SJCRH30 (cell line): Measurements from ENCODE around the gene CMTR1. TPM values are rescaled to one million over a fixed set of nuclear protein-coding genes. Genes with fewer than 3 reads are reported as not detected.

Source experiments
- DNase-seq, 2 experiments: peaks; one replicate each; pipeline ENCODE4 v3.0.0-alpha.2; 2015 to 2020
- H3K27ac ChIP-seq: fragments of 250-450 bp; sonication (Bioruptor Pico); 2 replicates; pipeline ENCODE4 v1.5.1; 2020; ENCODE audit warnings: mild to moderate bottlenecking, moderate library complexity
- H3K27me3 ChIP-seq: fragments of 250-450 bp; sonication (Bioruptor Pico); 2 replicates; pipeline ENCODE4 v1.5.1; 2020; ENCODE audit warnings: mild to moderate bottlenecking, moderate library complexity
- H3K36me3 ChIP-seq: fragments of 250-450 bp; sonication (Bioruptor Pico); 2 replicates; pipeline ENCODE4 v1.5.1; 2020; ENCODE audit warnings: mild to moderate bottlenecking, moderate library complexity
- H3K4me1 ChIP-seq: fragments of 250-450 bp; sonication (Bioruptor Pico); 2 replicates; pipeline ENCODE4 v1.5.1; 2020; ENCODE audit warnings: mild to moderate bottlenecking, moderate library complexity
- H3K4me3 ChIP-seq: fragments of 250-450 bp; sonication (Bioruptor Pico); 2 replicates; pipeline ENCODE4 v1.5.1; 2020; ENCODE audit warnings: mild to moderate bottlenecking, moderate library complexity
- H3K9me3 ChIP-seq: fragments of 250-450 bp; sonication (Bioruptor Pico); replicated peaks from 2 replicates; pipeline ENCODE4 v1.5.1; 2020; ENCODE audit warnings: mild to moderate bottlenecking, moderate library complexity
- total RNA-seq: library from RNA; depleted of rRNA; stranded (reverse); fragments of >200 nt; shearing (Covaris generic); gene quantifications from 2 replicates; pipeline ENCODE4 v1.2.3, GENCODE V29; 2014

Gene CMTR1
- total RNA-seq, 1 experiment from 2014 or later: 45.2 TPM

DNA sequence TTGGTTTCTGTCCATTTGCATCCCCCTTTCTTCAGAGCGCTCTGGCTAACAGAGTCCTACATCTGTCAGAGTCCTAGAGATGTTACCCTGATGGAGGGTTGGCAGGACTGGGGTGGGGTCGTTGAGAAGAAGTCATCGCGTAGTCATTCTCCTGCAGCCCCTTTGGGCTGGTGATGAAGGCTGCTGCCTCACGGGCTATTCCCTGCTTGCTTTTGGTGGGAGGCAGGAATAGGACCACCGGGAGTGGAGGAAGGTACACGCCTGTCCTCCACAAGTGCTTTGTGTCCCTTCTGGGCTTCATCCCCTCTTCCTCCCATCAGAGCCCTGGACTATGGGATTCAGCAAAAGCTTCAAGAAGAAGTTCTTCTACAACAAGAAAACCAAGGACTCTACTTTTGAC, 45.8 kb downstream of the CMTR1 start:
- Histone ChIP-seq H3K27me3 (no peaks in the 10 kb centered on the region), H3K27ac (no peak overlapping the region), H3K36me3 (peaks cover 16% of the 10 kb centered on the region), H3K4me3 (no peak overlapping the region), H3K4me1 (peaks cover 4% of the 10 kb centered on the region), H3K9me3 (no peaks in the 10 kb centered on the region)
- no peak for DNase-seq

- H3K27me3 ChIP-seq: no peaks in the 10 kb centered on the region
- H3K27ac ChIP-seq: no peak overlapping the region
- H3K36me3 ChIP-seq: peaks cover 12% of the 10 kb centered on the region
- H3K9me3 ChIP-seq: no peaks in the 10 kb centered on the region
- H3K4me1 ChIP-seq: no peaks in the 10 kb centered on the region
- no peak overlapping the region for H3K4me3 ChIP-seq
- no peak for DNase-seq
Measured at GRCh38 chr6:37479266-37479854, 46.3 kb downstream of the CMTR1 start.

DNA sequence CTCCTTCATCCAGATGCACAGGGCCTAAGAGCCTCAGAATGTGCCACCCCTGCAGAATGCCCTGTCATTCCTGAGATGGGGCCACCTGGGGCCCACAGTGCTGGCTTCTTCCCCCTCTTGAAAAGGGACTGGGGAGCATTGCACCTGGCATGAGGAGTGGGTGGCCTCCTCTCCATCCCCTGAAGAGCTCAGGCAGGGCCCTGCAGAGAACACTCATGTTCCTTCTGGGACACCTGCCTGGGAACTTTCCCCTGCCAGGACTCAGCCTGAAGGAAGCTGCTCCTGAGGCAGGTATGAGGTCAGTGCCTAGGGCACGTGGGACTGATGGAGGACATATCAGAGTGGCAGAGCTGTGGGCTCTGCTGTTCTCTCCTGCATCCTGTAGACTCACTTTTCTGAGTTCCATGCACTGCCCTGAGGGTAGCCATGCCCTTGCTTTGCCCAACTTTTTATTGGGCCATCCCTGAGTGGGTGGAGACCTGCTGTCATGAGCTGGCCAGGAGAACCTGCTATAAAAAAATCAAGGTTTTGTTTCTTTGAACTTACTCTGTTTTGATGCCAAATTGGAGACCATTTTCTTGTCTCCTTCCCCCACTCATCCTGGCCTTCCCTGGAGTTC, 47.2 kb downstream of the CMTR1 start:
- Histone ChIP-seq H3K9me3 (no peaks in the 10 kb centered on the region), H3K27me3 (no peaks in the 10 kb centered on the region), H3K36me3 (peaks cover 5% of the 10 kb centered on the region; the same call in 1 of the 2 replicates), H3K4me3 (no peak overlapping the region), H3K27ac (no peak overlapping the region), H3K4me1 (no peaks in the 10 kb centered on the region)
- DNase-seq: no peak

GRCh38 chr6:37480951-37481534, 48.0 kb downstream of the CMTR1 start:
- Histone ChIP-seq H3K9me3 (no peaks in the 10 kb centered on the region), H3K27me3 (no peaks in the 10 kb centered on the region), H3K27ac (no peak overlapping the region), H3K4me1 (no peaks in the 10 kb centered on the region), H3K4me3 (no peak overlapping the region), H3K36me3 (peaks cover 3% of the 10 kb centered on the region; the same call in 1 of the 2 replicates)
- DNase-seq: no peak

DNA sequence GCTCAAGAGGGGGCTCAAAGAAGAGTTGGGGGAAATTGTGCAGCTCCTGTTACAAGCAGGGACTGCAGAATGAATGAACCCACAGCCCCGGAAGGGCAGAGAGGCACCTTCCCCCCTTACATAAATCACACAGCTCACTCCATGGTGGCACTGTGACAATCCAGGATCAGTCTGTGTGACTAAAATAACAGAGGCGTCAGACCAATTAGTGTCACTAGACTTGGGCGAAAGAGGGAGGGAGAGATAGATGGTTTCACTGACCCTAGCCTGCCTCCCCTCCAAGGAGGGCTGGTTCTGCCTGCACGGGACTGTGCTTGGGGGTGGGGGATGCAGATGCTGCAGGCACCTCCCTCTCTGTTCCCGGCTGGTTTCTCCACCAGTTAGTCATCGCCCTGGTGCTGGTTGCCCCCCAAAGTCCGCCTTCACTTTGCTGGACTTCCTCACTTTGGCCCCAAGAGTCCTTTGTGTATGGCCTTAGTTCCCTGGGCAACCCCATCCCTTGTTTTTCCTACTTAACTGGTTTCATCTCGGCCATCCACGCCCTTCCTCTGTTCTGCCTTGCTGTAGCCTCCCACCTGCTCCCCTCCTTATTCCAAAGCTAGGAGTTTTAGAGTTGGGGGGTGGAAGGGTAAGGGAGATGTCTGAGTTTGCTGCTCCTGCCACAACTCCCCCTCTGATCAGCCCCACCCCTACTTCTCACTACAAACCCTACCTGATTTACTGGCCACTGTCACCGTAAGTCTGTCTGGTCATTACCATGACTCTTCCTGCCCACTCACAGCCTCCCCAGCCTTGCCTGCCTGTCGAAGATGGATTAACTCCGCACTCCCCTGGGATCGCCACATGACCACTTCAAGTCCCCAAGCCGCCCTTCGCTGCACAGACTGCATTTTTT, 48.9 kb downstream of the CMTR1 start:
- Histone ChIP-seq H3K4me3 (no peak overlapping the region), H3K27ac (no peak overlapping the region), H3K36me3 (peaks cover 3% of the 10 kb centered on the region; the same call in 1 of the 2 replicates), H3K27me3 (no peaks in the 10 kb centered on the region), H3K9me3 (no peaks in the 10 kb centered on the region), H3K4me1 (no peaks in the 10 kb centered on the region)
- DNase-seq: no peak

GRCh38 chr6:37482606-37483251, 49.7 kb downstream of the CMTR1 start:
- no peak overlapping the region for H3K27ac ChIP-seq
- no peaks in the 10 kb centered on the region for H3K4me1 ChIP-seq
- peaks cover 3% of the 10 kb centered on the region; the same call in 1 of the 2 replicates for H3K36me3 ChIP-seq
- DNase-seq: no peak
- H3K4me3 ChIP-seq: no peak overlapping the region
- no peaks in the 10 kb centered on the region for H3K9me3 ChIP-seq
- no peaks in the 10 kb centered on the region for H3K27me3 ChIP-seq

DNA sequence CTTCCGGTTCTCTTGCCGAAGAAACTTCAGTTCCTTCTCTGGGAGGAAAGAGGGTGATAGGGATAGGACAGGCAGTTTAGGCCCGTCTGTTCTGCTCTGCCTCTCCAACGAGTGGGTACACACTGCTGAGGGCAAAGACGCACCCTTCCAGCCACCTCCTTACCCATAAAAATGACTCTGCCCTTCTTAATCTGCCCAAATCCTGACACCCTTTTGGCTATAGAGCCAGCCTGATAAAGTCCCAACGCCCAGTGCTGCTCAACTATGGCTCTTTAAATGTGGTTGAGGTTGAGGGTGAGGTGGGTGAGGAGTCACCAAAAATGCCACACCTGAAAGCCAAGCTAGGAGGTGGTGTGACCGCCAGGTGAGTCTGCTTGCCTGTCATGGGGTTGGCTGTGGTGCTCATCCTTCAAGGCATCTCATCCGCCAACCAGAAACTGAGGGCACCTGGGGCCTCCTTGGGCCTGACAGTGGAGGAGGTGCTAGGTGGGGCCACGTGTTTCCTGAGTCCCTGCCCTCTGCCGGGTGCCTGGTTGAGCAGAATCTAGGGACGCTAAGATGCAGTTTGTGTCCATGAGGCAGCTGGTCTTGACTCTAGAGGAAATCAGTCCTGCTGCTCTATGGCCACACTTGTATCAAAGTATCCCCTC, 50.4 kb downstream of the CMTR1 start:
- Histone ChIP-seq H3K4me1 (no peaks in the 10 kb centered on the region), H3K4me3 (no peak overlapping the region), H3K27ac (no peak overlapping the region), H3K9me3 (no peaks in the 10 kb centered on the region), H3K27me3 (no peaks in the 10 kb centered on the region), H3K36me3 (peaks cover 3% of the 10 kb centered on the region; the same call in 1 of the 2 replicates)
- DNase-seq: no peak

DNA sequence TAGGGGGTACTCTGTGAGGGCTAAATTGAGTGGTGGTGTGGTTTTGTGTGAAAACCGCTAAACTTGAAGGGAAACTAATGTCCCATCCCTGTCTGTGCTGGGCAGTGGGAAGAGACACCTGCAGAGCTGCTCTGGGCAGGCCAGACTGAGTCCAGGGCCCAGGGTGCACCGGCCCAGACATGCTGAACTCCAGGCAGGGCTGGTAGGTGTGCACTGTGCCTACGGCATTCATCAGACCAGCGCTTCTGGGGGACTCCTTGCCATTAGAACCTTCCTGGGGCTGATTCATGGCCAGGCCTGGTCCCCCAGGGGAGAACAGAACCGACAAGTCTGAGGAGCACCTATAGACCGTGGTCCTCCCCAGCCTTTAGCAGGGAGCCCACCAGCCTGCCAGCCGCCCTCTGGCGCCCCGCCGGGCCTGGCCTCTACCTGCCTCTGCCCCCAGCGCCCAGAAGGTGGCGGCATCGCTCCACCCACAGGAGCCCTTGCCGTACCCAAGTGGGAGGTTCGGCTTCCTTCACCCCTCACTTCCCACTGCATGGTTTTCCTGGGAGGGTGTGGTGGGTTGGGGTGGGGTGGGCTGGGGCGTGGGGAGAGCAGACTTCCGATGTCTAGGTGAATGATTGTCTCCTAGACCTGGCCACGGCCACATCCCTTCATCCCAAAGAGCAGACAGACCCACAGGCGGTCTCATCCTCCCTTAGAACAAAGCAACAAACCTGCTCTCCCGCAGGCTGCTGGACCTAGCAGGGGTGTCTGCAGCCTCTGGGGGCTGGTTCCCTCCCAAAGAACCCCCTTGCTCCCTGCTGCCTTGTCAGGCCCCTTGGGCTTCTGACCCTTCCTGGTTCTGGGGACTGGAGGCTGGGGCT, 51.1 kb downstream of the CMTR1 start:
- Histone ChIP-seq H3K27ac (no peak overlapping the region), H3K36me3 (0 out of 2 replicates have a peak, but pooled peaks cover 3% of the 10 kb centered on the region)
- peak; percentile 53 to 68 for DNase-seq

GRCh38 chr6:37484786-37485170, 51.8 kb downstream of the CMTR1 start:
- Histone ChIP-seq H3K27me3 (no peaks in the 10 kb centered on the region), H3K4me1 (no peaks in the 10 kb centered on the region; the same call in 1 of the 2 replicates), H3K4me3 (no peak overlapping the region), H3K36me3 (0 out of 2 replicates have a peak, but pooled peaks cover 2% of the 10 kb centered on the region), H3K27ac (no peak overlapping the region), H3K9me3 (no peaks in the 10 kb centered on the region)
- DNase-seq: no peak

More for the DNA sequence above, 51.1 kb downstream of the CMTR1 start:
- Histone ChIP-seq H3K27me3 (no peaks in the 10 kb centered on the region), H3K9me3 (no peaks in the 10 kb centered on the region), H3K4me3 (no peak overlapping the region), H3K4me1 (no peaks in the 10 kb centered on the region)

DNA sequence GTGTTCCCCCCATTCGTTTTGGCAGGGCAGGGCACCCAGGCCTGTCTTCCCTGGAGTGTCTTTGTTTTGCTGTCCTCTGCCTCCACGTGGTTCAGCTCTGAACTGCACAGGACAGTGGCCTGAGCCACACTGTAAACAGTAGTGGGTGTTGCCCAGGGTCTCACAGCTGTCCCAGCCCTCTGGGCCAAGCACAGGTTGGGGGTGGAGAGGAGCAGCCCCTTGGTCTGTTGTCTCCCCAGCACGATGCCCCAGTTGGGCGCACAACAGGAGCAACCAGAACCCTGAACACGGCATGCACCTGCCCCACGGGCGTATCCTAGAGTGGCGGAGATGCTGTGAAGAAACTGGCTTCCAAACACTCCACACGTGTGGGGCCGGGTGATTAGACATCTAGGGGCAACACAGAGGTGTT, 52.3 kb downstream of the CMTR1 start:
- Histone ChIP-seq H3K9me3 (no peaks in the 10 kb centered on the region), H3K4me3 (no peak overlapping the region), H3K27me3 (no peaks in the 10 kb centered on the region), H3K36me3 (no peaks in the 10 kb centered on the region), H3K27ac (no peak overlapping the region), H3K4me1 (no peaks in the 10 kb centered on the region; the same call in 1 of the 2 replicates)
- DNase-seq: peak; percentile 61 to 65

- no peak overlapping the region for H3K4me3 ChIP-seq
- H3K9me3 ChIP-seq: no peaks in the 10 kb centered on the region
- H3K27ac ChIP-seq: no peak overlapping the region
- no peaks in the 10 kb centered on the region for H3K27me3 ChIP-seq
- no peaks in the 10 kb centered on the region for H3K36me3 ChIP-seq
- DNase-seq: no peak
- no peaks in the 10 kb centered on the region; the same call in 1 of the 2 replicates for H3K4me1 ChIP-seq
Measured at GRCh38 chr6:37486121-37486839, 53.3 kb downstream of the CMTR1 start.

- DNase-seq: no peak
- Histone ChIP-seq H3K4me3 (no peak overlapping the region), H3K36me3 (no peaks in the 10 kb centered on the region), H3K9me3 (no peaks in the 10 kb centered on the region), H3K27ac (no peak overlapping the region), H3K4me1 (no peaks in the 10 kb centered on the region; the same call in 1 of the 2 replicates), H3K27me3 (no peaks in the 10 kb centered on the region)
Measured at GRCh38 chr6:37487591-37488380, 54.8 kb downstream of the CMTR1 start.
